GM12891 (cell line): ENCODE data around the gene PPP6R1.
"Not testable (repeated sequence)": the region's sequence is repeated elsewhere in the genome, so short reads cannot be mapped to it uniquely, and the experiment has no call there.

ENCODE experiments used
- DNase-seq: peaks from one replicate; pipeline ENCODE4 v3.0.0; 2011; ENCODE audit warnings: low spot score; ENCODE audit not compliant: insufficient read length
- FAIRE-seq: peaks from 2 replicates; lab custom pipeline; 2011; peaks lifted over from hg19 to GRCh38; lab: Jason Lieb, UNC
- PAX5 ChIP-seq: IDR thresholded peaks from 2 replicates; pipeline ENCODE4 v1.6.1; 2011; ENCODE audit warnings: low read length, moderate library complexity, mild to moderate bottlenecking; ENCODE audit not compliant: insufficient read depth, severe bottlenecking
- POLR2A ChIP-seq: IDR thresholded peaks from 2 replicates; pipeline ENCODE4 v1.6.1; 2011; ENCODE audit warnings: low read depth, low read length, control low read depth
- POLR2AphosphoS5 ChIP-seq: IDR thresholded peaks from 2 replicates; pipeline ENCODE4 v1.6.1; 2011; ENCODE audit warnings: low read depth, low read length, control low read depth
- POU2F2 ChIP-seq: IDR thresholded peaks from 2 replicates; pipeline ENCODE4 v1.6.1; 2011; ENCODE audit warnings: low read depth, mild to moderate bottlenecking, control low read depth, low read length, moderate library complexity
- SPI1 ChIP-seq: IDR thresholded peaks from 2 replicates; pipeline ENCODE4 v1.6.1; 2011; ENCODE audit warnings: low read depth, low read length, control low read depth
- TAF1 ChIP-seq: IDR thresholded peaks from 2 replicates; pipeline ENCODE4 v1.6.1; 2011; ENCODE audit warnings: low read depth, low read length, control low read depth

PPP6R1 gene

DNA sequence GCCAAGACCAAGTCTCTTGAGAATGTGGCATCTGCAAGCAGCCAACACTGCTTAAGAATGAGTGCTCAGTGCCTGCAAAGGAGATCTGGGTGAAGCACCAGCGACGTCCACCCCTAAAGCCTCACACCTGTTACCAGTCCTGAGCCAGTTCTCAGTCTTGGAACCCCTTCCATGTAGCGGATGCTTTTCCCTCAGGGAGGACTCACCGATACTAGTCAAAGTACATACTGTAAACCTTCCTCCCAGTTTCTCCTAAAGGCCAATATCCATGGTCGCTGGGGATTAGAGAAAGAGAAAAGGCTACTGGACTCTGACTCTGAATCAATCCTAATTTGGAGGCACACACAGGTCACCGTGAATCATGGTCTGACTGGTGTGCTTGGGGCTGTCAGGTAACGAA, 45.3 kb downstream of the PPP6R1 start:
- no peak for TF ChIP-seq POLR2A
- no peak for TF ChIP-seq POU2F2
- TF ChIP-seq PAX5: no peak
- no peak for TF ChIP-seq SPI1
- no peak for TF ChIP-seq TAF1
- no peak for TF ChIP-seq POLR2AphosphoS5
- DNase-seq: no peak
- no peak for FAIRE-seq

DNA sequence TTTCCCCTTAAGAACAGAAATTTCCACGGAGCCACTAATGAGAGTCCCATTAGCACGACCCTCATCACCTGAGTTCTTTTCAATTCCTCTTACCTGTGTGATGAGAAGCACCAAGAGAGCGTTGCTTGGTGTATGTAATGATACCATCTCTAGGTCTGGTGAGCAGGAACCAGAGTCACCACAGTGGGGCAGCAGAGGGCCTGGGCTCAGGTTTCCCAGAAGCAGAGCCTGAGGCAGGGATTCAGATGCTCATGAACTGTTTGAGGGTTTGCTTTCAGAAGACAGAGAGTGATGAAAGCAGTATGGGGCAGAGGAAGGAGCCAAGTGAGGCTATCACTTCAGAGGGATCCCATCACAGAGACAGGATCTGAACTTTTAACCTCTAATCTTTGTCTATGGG, 46.4 kb downstream of the PPP6R1 start:
- no peak for FAIRE-seq

DNA sequence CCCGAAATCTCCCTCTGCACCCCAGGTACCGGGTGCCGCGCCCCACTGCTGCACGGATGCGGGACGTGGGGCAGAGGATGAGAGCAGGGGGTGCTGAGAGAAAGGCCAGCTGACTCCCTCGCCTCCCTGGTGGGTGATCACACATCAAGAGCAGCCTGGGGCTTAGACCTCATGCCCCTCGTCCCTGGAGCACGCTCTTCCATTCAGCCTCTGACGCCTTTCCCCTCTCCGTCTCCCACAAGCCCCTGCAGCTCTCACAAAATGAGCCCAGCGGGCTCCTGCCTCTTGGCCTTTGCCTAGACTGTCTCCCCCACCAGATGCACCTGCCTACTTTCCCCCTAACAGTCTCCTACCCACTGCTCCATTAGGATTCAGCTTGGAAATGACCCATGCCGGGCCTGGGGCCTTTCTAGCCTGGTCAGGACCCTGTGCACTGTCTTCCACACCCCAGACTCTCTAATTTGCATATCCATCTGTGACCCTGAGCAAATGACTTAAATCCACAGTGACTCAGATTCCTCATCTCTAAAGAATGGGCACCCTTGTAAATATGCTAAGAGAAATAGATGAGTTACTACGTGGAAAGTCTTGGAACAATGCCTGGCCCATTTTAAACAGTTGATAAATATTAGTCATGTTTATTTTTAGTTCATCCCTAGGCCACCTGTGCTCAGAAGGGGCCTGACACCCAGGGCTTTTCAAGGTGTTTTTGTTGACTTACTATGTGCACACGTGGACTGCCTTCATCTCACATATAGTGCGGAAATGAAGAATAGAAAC, 48.9 kb downstream of the PPP6R1 start:
- no peak for FAIRE-seq
- no peak for DNase-seq
- no peak for TF ChIP-seq TAF1
- no peak for TF ChIP-seq POLR2A
- no peak for TF ChIP-seq POLR2AphosphoS5
- no peak for TF ChIP-seq PAX5
- TF ChIP-seq SPI1: no peak
- no peak for TF ChIP-seq POU2F2

More for the DNA sequence above, 46.4 kb downstream of the PPP6R1 start:
- DNase-seq: no peak
- TF ChIP-seq PAX5: no peak

DNA sequence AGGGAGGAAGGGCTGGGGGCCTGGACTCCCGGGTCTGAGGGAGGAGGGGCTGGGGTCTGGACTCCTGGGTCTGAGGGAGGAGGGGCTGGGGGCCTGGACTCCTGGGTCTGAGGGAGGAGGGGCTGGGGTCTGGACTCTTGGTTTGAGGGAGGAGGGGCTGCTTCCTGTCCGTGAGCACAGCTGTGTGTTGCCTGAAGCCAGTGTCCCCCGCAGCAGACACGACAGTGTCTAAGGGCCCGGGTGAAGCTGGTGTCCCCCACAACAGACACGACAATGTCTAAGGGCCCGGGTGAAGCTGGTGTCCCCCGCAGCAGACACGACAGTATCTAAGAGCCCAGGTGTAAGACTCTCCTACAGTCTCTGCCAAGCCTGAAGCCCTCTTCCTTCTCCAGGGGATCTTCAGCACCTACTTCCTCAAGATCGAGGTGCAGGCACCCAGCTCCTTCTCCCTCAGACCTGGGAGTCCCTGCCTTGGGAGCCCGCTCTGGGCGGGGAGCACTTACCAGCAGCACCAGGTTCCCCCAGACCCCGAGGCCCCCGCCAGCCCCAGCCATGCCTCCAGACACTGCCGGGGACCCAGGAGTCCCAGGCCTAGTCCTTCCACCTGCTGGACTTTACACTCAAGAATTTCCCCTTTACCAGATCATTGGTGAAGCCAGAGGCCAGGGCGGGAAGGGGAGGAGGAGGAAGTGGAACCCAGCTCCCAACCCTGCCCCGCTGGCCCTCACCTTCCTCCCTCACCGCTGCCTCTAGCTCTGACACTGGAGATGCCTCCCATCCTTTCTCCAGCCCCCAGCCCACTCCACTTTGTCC, 49.7 kb downstream of the PPP6R1 start, which contains the start of gene PTPRH:
Gene PTPRH (minus strand): TSS at position 622 of the 813 bp plus-strand sequence. CDS start 68 bp downstream, at position 554.
- FAIRE-seq: no peak

DNA sequence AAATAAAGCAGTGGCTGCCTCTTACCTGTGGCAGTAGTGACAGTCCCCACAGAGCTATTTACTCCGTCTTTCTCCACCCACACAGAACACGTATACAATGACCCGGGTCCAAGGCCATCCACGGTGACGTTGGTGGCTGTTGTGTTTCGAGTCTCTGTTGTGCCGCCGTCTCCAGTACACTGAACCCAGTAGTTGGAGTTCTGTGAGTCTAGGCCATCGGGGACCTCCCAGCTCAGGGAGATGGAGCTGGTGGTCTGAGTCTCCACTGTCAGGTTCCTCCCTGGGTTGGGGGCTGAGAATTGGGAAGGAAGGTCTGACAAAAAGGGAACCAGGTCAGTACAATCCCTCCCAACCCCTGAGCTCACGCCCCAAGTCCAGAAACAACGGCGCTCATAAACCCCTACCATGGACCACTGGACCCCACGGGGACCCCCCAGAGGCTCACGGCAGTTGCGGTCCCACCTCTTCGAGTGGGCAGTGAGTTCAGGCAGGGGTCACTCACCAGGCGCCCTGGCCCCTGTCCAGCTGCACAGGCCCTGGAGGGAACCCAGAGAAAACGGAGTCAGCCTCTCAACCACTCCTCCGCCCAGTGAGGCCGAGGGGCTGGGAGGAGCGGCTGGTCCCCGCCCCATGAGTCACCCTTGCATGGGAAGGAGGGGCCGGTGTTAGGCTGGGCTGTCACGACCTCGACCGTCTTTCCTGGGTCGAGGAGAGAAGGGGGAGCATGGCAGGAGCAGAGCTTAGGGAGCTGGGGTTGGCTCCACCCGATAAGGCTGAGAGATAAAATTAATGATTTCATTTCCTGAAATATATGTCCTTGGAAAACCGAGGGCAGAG, 51.9 kb downstream of the PPP6R1 start:
- TF ChIP-seq POLR2A: no peak
- TF ChIP-seq SPI1: no peak
- TF ChIP-seq TAF1: no peak
- TF ChIP-seq POLR2AphosphoS5: no peak
- TF ChIP-seq POU2F2: no peak
- no peak for TF ChIP-seq PAX5
- FAIRE-seq: no peak

More for the DNA sequence above, 49.7 kb downstream of the PPP6R1 start, which contains the start of gene PTPRH:
- no peak for TF ChIP-seq PAX5
- TF ChIP-seq POU2F2: no peak
- no peak for TF ChIP-seq POLR2AphosphoS5
- TF ChIP-seq TAF1: no peak
- TF ChIP-seq SPI1: no peak
- TF ChIP-seq POLR2A: no peak
- DNase-seq: no peak

DNA sequence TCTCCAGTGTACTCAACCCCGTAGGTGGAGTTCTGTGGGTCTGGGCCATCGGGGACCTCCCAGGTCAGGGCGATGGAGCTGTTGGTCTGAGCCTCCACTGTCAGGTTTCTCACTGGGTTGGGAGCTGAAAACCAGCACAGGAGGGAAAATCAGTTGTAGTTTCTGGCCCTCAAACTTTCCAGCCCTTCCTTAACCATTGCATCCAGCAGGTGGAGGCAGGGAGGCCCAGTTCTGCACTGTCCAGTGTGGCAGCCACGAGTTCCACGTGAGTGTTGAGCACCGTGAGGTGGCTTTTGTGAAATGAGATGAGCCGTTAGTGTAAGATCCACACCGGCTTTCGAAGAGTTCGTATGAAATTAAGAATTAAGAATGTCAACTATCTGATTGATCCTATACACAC, 56.6 kb downstream of the PPP6R1 start:
- not testable (repeated sequence) for FAIRE-seq, DNase-seq

More for the DNA sequence above, 51.9 kb downstream of the PPP6R1 start:
- no peak for DNase-seq

DNA sequence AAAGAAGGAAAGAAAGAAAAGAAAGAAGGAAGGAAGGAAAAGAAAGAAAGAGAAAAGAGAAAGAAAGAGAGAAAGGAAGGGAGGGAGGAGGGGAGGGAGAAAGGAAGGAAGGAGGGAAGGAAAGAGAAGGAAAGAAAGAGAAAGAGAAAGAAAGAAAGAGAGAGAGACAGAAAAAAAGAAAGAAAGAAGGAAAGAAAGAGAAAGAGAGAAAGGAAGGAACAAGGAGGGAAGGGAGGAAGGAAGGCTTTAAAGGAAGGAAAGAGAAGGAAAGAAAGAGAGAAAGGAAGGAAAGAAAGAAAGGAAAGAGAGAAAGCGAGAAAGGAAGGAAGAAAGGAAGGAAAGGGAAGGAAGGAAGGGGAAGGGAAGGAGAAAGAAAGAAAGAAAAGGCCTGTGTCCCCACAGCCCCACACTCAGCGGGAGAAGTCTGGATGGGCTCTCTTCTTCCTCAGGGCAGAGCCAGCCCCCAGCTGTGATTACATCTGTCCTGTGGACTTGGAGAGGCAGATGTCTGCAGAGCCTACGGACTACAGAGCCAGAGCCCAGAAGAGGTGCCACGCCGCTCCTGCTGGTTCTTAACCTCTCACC, 59.1 kb downstream of the PPP6R1 start:
- DNase-seq (no peak), FAIRE-seq (no peak)
- TF ChIP-seq PAX5: no peak
- TF ChIP-seq SPI1: no peak
- TF ChIP-seq TAF1: no peak
- TF ChIP-seq POU2F2: no peak
- TF ChIP-seq POLR2A: no peak
- no peak for TF ChIP-seq POLR2AphosphoS5

DNA sequence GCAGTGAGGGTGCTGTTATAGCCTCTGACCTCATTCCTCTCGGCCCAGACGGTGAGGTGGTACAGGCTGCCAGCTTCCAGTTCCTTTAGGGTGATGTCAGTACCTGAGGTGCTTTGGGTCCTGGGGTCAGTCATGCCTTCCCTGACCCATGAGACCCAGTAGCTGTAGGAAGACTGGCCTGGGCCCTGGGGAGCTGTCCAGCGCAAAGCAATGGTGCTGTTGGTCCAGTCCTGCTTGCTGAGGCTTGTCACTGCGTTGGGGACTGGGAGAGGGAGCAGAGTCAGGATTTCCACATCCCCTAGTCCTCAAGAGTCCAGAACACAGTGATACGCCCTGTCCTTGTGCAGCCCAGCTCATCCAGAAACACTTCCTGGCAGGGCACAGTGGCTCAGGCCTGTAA, 60.2 kb downstream of the PPP6R1 start:
- no peak for TF ChIP-seq POLR2AphosphoS5
- no peak for TF ChIP-seq POLR2A
- no peak for TF ChIP-seq TAF1
- TF ChIP-seq SPI1: no peak
- no peak for TF ChIP-seq POU2F2
- TF ChIP-seq PAX5: no peak
- no peak for FAIRE-seq
- DNase-seq: no peak

DNA sequence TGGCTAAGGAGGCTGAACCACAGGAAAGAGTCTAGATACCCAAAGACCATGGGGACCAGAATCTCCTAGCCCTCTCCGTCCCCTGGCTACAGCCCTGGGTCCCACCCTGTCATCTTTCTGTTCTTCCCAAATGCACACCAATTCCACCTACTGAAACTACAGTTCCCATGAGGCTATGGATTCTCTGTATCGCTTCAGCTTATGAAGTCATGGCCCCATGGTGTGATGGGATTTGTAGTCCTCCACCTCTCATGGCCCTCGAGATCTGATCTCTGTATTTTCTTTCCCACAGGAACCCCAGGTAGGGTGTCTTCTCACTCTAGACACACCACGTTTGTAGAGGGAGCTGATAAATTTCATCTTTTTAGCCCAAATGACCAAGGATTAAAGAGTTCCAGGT, 61.3 kb downstream of the PPP6R1 start:
- DNase-seq: no peak
- no peak for TF ChIP-seq POU2F2
- TF ChIP-seq SPI1: no peak
- TF ChIP-seq TAF1: no peak
- TF ChIP-seq PAX5: no peak
- no peak for TF ChIP-seq POLR2AphosphoS5
- no peak for TF ChIP-seq POLR2A

More for the DNA sequence above, 61.3 kb downstream of the PPP6R1 start:
- FAIRE-seq: no peak
